ENCODE data around the gene STX1A. TPM values are rescaled to one million over a fixed set of nuclear protein-coding genes. Genes with fewer than 3 reads are reported as not detected.

The STX1A gene
- total RNA-seq, 3 donors from 2014 or later: 5.2 to 23.9 (median 6.1) TPM

GRCh38 chr7:73685311-73685710 is 34.2 kb downstream of the STX1A start:
- Histone ChIP-seq H3K4me1 (ENCODE audit: low read depth) (peaks cover 26% of the 10 kb centered on the region), H3K4me3 (no peak overlapping the region), H3K36me3 (ENCODE audit: low read depth) (peaks cover 7% of the 10 kb centered on the region), H3K9me3 (no peaks in the 10 kb centered on the region)
- intact Hi-C loops (cut with DNase I, micrococcal nuclease): no loop called here
- DNase-seq (no peak), ATAC-seq (no peak)
- TF ChIP-seq CTCF (IDR thresholded peaks at IDR 0.05): no peak

- H3K9me3 ChIP-seq: no peaks in the 10 kb centered on the region
- no peak for TF ChIP-seq CTCF (IDR thresholded peaks at IDR 0.05)
- ATAC-seq (peak; percentile 25), DNase-seq (peak in 1 of 3 donors; percentile 35)
- H3K4me1 ChIP-seq (ENCODE audit: low read depth): peaks cover 26% of the 10 kb centered on the region
- H3K36me3 ChIP-seq (ENCODE audit: low read depth): no peaks in the 10 kb centered on the region
- intact Hi-C loops (cut with DNase I, micrococcal nuclease): no loop called here
- H3K4me3 ChIP-seq: peak overlapping the region; percentile 82
Observed at GRCh38 chr7:73683788-73684693, 35.4 kb downstream of the STX1A start.

GRCh38 chr7:73683056-73683787 is 36.2 kb downstream of the STX1A start, which contains the start of the genes BUD23 and DNAJC30:
BUD23 (plus strand) TSS chr7:73683597; CDS start chr7:73683626, 29 bp downstream.
DNAJC30 (minus strand) TSS chr7:73683453; CDS start chr7:73683423, 30 bp downstream.
- ATAC-seq: peak; percentile 99
- Histone ChIP-seq H3K4me3 (peak within 1 kb of the TSS; percentile 82), H3K9me3 (no peaks in the 10 kb centered on the region), H3K36me3 (ENCODE audit: low read depth) (no peaks in the 10 kb centered on the region), H3K4me1 (ENCODE audit: low read depth) (peaks cover 26% of the 10 kb centered on the region)
- intact Hi-C loops (cut with DNase I, micrococcal nuclease): no loop called here
- no peak for TF ChIP-seq CTCF (IDR thresholded peaks at IDR 0.05)
- peak; percentile 97 to 99 (median 99) for DNase-seq

GRCh38 chr7:73682745-73683055 is 36.8 kb downstream of the STX1A start:
- TF ChIP-seq CTCF (IDR thresholded peaks at IDR 0.05): no peak
- Histone ChIP-seq H3K36me3 (ENCODE audit: low read depth) (no peaks in the 10 kb centered on the region), H3K9me3 (no peaks in the 10 kb centered on the region), H3K4me3 (peak overlapping the region; percentile 82), H3K4me1 (ENCODE audit: low read depth) (peaks cover 26% of the 10 kb centered on the region)
- peak; percentile 6 for ATAC-seq
- intact Hi-C loops (cut with DNase I, micrococcal nuclease): no loop called here
- DNase-seq: peak in 1 of 3 donors; percentile 44

- intact Hi-C loops (cut with DNase I, micrococcal nuclease): no loop called here
- H3K4me1 ChIP-seq (ENCODE audit: low read depth): peaks cover 26% of the 10 kb centered on the region
- no peak for ATAC-seq
- H3K36me3 ChIP-seq (ENCODE audit: low read depth): no peaks in the 10 kb centered on the region
- DNase-seq: no peak
- H3K9me3 ChIP-seq: no peaks in the 10 kb centered on the region
- TF ChIP-seq CTCF (IDR thresholded peaks at IDR 0.05): no peak
- H3K4me3 ChIP-seq: no peak overlapping the region
Observed at GRCh38 chr7:73681031-73681430, 38.4 kb downstream of the STX1A start.
